NCI-H460 (cell line): ENCODE data around the gene RAB8B. TPM values are rescaled to one million over a fixed set of nuclear protein-coding genes. Genes with fewer than 3 reads are reported as not detected.
A peak's percentile ranks its signal among the peaks of the same experiment; 100 is the strongest.
"Not testable (repeated sequence)": the region's sequence is repeated elsewhere in the genome, so short reads cannot be mapped to it uniquely, and the experiment has no call there.

Experiments
- DNase-seq: peaks from one replicate; pipeline ENCODE4 v3.0.0-alpha.2; 2016; ENCODE audit warnings: low read depth; ENCODE audit errors: extremely low read depth
- total RNA-seq: library from RNA; depleted of rRNA; stranded (reverse); fragments of >200 nt; shearing (Covaris generic); gene quantifications from 2 replicates; pipeline ENCODE4 v1.2.3, GENCODE V29; 2014

RAB8B gene
- total RNA-seq, 1 experiment from 2014 or later: 13.1 TPM

DNA sequence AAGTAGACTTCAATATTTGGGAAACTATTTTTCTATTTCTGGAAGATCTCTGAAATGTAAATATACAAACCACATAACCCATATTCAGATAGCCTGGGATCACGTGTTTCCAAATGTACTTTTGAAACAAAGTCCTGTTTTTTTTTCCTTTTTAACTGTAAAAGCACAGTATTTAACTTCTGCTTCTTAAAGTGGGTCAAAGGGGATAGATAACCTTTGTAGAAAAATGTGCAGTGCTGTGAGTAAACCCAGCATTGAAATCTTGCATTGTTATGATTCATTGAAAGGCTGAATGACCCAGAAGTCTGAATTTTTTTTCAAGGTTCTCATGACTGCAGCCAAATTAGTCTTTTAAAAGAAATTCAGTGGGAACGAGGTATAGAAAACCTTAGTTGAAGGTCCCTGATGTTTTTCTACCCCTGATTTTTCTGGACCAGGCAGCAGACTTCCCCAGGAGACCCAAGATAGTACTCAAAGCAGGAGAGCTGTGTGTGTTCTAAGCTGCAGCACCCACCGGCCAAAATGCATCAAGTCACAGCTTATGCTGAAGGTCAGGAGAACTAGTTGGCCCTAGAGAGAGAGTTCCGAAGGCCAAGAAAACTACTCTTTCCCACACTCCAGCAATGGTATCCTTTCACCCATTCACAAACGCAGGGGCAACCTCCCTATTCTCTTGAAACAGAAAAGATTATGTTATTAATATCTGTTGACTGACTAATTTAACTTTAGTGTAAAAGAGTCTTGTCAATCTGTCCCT is 44.4 kb downstream of the RAB8B start:
- no peak for DNase-seq

DNA sequence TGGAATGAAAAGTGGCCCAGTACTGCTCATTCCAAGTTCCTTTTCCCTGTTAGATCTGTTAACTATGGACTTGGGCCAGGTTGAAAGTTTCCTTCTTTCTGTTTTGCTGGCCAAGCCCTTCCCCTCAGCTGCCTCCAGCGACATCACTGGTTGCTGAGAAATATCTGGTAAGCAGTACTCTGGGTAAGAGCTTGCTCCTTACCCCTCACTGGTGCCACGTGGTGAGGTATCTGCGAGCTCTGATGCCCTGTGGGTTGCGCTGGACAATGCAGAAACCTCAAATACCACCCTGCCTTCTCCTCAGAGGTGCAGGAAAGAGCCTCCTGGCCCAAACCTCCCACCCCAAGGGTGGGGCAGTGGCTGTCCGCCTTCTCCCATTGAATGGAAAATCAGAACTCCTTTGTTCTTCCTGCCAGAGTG is 45.1 kb downstream of the RAB8B start:
- DNase-seq: no peak

DNA sequence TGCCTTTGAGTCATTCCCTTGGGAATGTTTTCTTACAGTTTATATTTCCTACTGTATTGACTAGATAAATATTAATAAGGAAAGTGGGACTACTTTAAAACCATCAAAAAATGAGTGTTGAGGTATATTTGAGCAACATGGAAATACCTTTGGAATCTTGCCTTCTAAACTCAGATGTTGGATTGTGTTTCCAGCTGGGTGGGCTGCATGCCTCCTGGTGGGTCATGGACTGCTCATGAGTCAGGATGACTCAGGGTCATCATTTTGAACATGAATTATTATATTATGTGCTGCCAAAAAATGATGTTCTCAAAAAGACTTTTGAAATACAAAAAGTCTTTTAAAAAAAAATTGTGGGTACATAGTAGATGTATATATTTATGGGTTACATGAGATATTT is 46.9 kb downstream of the RAB8B start:
- no peak for DNase-seq

DNA sequence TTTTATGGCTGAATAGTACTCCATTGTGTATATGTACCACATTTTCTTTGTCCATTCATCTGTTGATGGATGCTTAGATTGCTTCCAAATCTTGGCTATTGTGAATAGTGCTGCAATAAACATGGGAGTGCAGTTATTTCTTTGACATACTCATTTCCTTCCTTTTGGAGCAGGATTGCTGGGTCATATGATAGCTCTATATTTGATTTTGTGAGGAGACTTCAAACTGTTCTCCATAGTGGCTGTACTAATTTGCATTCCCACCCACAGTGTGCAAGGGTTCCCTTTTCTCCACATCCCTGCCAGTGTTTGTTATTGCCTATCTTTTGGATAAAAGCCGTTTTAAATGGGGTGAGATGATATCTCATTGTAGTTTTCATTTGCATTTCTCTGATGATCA is 47.7 kb downstream of the RAB8B start:
- not testable (repeated sequence) for DNase-seq

DNA sequence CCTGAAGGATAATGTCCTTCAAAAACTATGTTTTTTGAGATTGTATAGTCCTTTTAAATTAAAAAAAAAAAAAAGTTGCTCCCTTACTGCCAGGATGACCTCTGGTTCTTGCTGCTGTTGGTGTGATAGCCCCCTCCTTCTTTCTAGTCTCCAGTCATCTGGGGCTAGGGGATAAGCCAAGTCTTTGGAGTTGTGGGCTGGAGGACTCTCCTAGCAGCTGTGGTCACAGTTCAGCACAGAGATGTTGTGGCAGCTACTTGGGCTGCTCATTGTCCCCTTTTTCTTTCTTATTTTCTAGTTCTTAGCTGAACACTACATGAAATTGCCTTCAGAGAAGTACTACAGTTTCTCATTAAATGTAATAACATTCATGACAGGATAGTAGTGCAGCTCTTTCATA is 48.8 kb downstream of the RAB8B start:
- no peak for DNase-seq

DNA sequence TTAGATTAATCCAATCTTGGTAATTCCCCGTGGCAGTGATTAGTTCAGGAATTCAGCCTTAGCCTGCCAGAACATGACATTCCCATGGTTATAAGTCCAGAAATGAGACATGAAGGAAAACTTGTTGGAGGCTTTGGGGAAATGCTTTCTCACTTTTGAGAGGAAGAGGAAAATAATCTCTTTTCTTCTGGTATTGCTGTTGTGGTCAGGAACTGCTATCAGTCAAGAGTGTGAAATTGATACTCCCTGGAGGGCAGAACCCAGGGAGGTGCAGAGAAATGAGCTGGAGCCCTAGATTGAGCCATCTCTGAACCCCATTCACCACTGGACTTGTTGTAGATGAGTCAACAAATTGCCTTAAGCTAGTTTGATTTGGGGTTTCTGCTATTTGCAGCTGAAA is 49.4 kb downstream of the RAB8B start:
- no peak for DNase-seq

DNA sequence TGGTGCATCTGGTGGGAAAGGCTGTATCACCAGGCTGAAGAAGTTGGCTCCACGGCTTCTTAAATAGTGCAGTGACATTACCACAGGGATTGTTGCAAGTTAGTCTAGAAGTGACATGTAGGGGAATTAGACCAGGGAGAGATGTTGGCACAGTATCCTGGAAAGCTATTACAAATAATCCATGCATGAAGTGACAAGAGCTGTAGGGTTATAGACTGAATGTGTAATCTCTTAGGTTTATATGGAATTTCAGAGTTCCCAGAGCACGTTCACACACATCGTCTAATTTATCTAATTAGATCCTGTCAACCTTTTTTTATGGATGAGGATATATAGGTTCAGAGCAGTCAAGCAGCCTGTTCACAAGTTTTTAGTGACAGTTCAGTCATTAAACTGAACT is 50.7 kb downstream of the RAB8B start:
- no peak for DNase-seq

DNA sequence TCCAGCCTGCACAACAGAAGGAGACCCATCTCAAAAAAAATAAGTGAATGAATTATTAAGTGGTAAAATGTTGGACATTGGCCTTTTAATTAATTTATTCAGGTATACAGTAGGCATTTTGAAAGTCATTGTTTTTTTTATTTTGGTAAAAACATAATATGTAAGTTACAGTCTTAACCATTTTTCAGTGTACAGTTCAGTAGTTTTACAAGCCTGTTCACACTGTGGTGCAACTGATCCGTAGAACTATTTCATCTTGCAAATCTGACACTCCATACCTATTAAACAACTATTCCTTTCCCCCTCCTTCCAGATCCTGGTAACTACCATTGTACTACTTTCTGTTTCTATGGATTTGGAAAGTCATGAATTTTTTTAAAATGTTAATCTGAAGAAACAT is 51.9 kb downstream of the RAB8B start:
- no peak for DNase-seq

DNA sequence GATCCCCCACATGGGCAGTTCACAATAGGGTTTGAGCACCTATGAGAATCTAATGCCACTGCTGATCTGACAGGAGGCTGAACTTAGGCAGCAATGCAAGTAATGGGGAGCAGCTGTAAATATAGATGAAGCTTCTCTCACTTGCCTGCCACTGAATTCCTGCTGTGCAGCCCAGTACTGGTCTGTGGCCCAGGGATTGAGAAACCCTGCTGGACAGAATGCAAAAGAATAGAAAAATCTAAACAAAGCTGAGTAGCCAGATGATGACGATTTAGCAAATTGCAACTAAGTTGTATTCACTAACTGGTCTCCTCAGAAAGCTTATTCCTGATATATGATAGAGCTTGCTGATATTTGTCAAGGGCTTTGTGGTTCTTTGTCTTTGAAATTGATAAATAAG is 53.7 kb downstream of the RAB8B start:
- DNase-seq: no peak

DNA sequence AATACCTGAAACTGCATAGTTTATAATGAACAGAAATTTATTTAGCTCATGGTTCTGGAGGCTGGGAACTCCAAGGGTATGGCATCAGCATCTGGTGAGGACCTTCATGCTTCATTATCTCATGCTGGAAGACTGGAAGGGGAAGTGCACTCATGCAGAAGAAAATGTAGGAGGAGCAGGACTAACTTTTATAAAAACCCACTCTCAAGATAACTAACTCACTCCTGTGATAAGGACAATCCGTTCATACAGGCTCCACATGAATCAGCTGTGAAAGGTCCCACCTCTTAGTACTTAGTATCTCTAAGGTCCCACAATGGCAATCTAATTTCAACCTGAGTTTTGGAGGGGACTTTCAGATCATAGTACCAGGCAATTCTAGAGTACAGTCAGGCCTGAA is 54.4 kb downstream of the RAB8B start:
- no peak for DNase-seq

DNA sequence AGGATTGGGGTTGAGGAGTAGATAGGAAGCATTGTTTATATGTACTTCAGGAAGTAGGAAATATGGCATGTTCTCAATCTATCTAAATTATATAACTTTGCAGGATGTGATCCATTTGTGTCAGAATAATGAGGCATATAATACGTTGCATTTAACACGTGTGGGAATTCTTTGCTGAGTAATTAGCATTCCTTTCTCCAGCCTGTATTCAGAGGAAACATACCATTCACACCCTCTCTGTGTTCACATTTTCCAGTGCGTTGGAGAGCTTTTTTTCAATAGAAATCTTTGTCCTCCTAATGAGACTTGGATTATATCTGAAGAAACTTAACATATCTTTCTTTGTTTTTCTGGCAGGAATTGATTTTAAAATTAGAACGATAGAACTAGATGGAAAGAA is 55.0 kb downstream of the RAB8B start:
- DNase-seq: no peak

DNA sequence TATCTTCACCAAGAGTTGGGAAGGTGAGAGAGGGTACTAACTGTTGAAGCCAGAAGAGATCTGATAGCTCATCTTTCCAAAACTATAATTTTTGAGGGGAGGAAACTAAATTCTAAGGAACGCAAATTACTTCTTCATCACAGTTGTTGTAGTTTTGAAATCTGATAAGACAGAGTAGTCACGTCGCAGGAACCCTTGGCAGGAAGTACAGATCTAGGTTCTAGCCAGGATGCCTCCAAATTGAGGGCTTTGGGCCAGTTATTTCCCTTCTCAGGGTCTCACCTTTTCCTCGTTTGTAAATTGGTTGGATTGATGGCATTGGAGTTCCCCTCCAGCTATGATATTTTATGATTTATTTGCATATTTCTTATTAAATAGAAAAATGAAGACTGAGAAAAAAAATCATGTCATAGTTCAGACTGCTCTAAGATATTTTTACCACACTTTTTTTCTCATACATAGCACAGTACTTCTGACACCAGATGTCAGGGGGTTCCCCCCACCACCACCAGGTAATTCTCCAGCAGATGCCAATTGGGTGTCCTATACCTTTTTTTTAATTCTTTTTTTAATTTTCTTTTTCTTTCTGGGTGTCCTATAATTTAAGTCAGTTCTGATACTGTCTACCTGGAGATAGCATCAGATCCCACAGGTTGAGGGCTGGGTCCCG is 55.7 kb downstream of the RAB8B start:
- no peak for DNase-seq

DNA sequence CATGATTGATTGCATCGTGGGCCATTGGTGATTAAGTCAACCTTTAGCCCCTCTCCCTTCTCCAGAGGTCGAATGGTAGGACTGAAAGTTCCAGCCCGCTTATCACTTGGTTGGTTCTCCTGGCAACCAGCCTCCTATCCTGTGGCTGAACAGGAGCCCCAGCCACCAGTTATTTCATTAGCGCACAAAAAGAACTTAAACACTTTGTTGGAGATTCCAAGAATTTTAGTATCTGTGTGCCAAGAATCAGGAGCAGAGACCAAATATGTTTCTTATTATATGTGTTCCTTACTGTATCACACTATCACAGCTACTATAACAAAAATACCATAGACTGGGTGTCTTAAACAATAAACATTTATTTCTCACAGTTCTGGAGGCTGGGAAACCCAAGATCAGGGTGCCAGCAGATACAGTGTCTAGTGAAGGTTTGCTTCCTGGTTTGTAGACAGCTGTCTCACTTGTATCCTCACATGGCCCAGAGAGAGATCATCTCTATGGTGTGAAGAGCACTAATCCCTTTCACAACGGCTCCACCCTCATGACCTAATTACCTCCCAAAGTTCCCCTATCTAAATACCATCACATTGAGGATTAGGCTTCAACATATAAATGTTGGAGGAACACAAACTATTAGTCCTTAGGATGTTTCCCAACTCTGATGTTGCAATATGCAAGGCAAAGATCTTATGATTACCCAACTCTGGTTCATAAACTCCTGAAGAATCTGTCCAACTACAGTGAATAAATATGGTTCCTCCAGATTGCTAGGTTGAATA is 57.5 kb downstream of the RAB8B start:
- peak; percentile 60 for DNase-seq

DNA sequence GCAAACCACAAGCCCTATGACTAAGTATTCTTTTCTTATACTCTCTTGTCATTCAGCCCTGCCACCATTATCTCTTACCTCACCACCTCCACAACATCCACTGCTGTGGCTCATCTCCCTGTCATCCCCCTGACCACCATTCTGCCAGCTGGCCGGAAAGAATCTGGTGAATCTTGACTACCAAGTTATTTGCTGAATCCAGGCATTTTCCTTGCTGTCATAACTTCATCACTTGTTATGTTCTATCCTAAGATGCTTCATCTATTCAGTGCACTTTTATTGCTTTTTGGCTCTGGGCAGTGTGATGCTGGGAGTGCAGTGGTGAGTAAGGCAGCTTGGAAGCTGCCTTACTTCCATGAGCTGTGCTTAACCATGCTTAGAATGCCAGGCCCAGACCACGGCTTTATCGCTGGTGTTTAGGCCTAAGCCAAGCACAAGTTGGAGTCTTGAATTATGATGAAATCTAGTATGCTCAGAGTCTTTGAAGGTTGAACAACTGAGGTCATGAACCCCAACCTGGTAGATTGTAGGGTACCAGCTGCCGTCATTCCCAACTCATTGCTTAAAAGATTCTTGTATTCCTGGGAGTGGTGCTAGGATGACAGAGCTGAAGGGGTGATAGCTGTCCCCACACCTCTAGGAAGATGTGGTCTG is 61.0 kb downstream of the RAB8B start:
- DNase-seq: no peak

DNA sequence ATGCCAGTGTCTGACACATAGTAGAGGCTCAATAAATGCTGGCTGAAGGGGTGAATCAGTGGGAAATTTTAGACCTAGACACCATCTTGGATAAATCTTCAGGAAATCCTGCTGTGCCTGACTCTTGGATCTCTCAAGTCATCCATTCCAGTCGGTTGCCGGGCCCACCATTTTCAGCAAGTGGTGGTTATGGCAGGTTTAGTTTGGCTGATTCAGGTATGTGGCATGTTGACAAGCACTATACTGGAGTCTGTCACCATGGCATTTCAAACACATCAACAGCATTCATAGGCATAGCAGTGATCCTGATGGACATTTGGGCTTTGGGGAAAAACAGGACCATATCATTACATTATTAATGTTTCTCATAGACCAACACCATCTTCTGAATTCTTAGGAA is 62.3 kb downstream of the RAB8B start:
- DNase-seq: no peak

DNA sequence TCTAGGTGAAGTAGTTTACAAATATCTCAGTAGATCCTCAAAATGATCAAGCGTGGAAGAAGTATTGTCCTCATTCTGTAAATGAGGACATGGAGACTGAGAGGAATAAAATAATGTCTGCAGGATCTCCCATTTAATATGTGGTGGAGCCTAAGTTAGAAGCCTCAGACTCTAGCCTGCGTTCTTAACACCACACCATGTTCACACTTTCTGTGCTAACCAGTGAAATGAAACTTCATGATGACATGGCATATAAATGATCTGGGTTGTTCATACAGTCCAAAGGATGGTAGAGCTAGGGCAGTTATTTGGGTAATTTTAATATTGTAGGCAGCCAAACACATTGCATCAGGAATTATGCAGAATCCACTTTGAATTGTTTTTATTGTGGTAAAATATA is 62.9 kb downstream of the RAB8B start:
- DNase-seq: no peak

DNA sequence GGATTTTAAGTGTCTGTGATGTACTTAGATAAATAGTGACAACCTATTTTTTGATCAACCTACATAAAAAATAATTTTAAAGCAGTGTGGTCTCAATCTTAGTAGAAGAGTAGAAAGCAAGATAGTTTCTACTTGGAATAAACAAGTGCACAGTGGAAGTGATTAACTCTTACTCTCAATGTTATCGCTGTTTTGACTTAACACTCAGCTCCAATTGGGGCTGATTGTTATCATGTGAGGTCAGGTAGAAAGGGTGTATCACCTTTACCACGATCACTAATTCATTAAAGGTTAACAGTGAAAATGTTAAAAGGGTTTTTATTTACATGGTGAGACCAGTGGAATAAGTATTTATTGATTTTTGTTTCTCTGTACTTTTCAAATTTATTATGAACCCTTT is 65.6 kb downstream of the RAB8B start:
- no peak for DNase-seq

DNA sequence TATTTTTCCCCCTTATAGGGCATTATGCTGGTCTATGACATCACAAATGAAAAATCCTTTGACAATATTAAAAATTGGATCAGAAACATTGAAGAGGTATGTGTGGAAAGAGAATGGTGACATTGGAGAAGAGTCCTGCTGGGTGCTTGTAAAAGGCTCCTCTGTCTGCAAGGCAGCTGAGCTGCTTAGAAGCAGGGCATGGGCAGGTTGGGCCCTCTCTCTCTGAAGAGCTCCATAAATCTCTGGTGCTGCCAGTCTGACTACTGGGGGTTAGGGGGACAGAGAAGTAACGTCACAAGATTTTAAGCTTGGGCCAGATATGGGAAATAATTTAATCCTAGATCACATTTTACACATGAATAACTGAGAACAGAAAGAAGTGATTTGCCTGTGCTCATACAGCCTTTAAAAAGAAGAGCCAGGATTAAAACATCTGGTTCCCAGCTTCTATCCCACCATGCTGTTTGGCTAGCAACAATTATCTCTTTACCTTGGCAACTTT is 66.1 kb downstream of the RAB8B start:
- no peak for DNase-seq

DNA sequence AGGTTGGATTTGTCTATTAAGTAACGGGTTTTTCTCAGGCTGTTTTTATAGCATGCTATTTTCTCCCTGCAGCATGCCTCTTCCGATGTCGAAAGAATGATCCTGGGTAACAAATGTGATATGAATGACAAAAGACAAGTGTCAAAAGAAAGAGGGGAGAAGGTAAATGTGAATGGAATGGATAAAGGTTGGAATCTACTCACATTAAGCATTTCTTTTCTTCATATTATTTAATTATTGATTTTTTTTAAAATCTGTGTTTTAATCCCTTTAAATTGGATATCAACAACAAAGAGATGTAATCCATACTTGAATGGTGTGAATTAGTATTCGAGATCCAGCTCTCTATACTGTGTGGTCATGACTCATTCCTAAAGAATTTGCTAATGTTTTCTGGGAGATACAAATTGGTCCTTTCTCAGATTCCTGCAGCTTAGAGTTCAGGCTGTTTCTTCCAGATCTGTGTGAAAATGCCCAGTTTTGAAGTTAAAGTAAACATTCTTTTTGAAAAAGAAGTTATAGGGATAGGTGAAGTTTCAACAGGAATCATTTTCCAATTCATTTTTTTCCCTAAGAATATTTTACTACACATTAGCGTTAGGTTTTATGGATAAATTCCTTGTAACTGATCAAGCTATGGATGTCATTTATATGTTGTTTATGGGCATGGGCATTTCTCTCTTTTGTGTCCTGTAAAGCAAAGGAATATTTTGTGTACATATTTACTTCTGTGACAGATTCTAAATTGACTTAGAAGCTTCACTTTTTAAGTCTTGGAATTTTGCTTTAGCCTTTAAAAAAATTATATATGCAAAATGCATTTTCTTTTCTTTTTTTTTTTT is 67.2 kb downstream of the RAB8B start:
- DNase-seq: peak; percentile 25

DNA sequence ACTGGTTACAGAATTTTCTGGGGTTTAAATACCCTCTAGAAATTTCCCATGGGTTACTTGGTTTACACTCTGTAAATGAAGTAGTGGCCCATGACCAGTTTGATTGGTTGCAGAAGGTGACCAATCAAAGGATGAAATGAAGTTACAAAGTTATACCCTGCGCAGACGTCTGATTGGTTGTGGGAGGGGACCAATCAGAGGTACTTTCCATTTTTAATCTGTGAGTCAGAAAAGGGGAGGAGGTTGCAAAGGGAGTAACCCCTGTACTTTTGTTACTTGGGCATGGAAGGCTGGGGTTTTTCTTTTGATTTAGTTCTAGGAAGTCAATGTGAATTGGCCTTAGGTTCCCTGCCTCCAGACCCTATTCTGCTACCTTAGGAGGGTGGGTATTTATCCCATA is 69.3 kb downstream of the RAB8B start:
- DNase-seq: no peak
